SJCRH30 (cell line): Measurements from ENCODE around the gene MYH15. TPM values are rescaled to one million over a fixed set of nuclear protein-coding genes. Genes with fewer than 3 reads are reported as not detected.
A peak's percentile ranks its signal among the peaks of the same experiment; 100 is the strongest.

Experiments used
- DNase-seq, 2 experiments: peaks; one replicate each; pipeline ENCODE4 v3.0.0-alpha.2; 2015 to 2020
- H3K27ac ChIP-seq: fragments of 250-450 bp; sonication (Bioruptor Pico); 2 replicates; pipeline ENCODE4 v1.5.1; 2020; ENCODE audit warnings: mild to moderate bottlenecking, moderate library complexity
- H3K27me3 ChIP-seq: fragments of 250-450 bp; sonication (Bioruptor Pico); 2 replicates; pipeline ENCODE4 v1.5.1; 2020; ENCODE audit warnings: mild to moderate bottlenecking, moderate library complexity
- H3K36me3 ChIP-seq: fragments of 250-450 bp; sonication (Bioruptor Pico); 2 replicates; pipeline ENCODE4 v1.5.1; 2020; ENCODE audit warnings: mild to moderate bottlenecking, moderate library complexity
- H3K4me1 ChIP-seq: fragments of 250-450 bp; sonication (Bioruptor Pico); 2 replicates; pipeline ENCODE4 v1.5.1; 2020; ENCODE audit warnings: mild to moderate bottlenecking, moderate library complexity
- H3K4me3 ChIP-seq: fragments of 250-450 bp; sonication (Bioruptor Pico); 2 replicates; pipeline ENCODE4 v1.5.1; 2020; ENCODE audit warnings: mild to moderate bottlenecking, moderate library complexity
- H3K9me3 ChIP-seq: fragments of 250-450 bp; sonication (Bioruptor Pico); replicated peaks from 2 replicates; pipeline ENCODE4 v1.5.1; 2020; ENCODE audit warnings: mild to moderate bottlenecking, moderate library complexity
- total RNA-seq: library from RNA; depleted of rRNA; stranded (reverse); fragments of >200 nt; shearing (Covaris generic); gene quantifications from 2 replicates; pipeline ENCODE4 v1.2.3, GENCODE V29; 2014

MYH15 gene
- total RNA-seq, 1 experiment from 2014 or later: 0.14 TPM

GRCh38 chr3:108406063-108406660, 104.2 kb downstream of the MYH15 start:
- no peak overlapping the region for H3K27ac ChIP-seq
- H3K36me3 ChIP-seq: no peaks in the 10 kb centered on the region
- no peaks in the 10 kb centered on the region for H3K9me3 ChIP-seq
- DNase-seq: no peak
- no peak overlapping the region for H3K4me3 ChIP-seq
- no peaks in the 10 kb centered on the region for H3K27me3 ChIP-seq
- H3K4me1 ChIP-seq: no peaks in the 10 kb centered on the region

GRCh38 chr3:108404368-108404767, 106.0 kb downstream of the MYH15 start:
- no peaks in the 10 kb centered on the region for H3K9me3 ChIP-seq
- no peaks in the 10 kb centered on the region for H3K4me1 ChIP-seq
- no peak overlapping the region for H3K4me3 ChIP-seq
- DNase-seq: no peak
- H3K36me3 ChIP-seq: no peaks in the 10 kb centered on the region
- no peaks in the 10 kb centered on the region for H3K27me3 ChIP-seq
- H3K27ac ChIP-seq: no peak overlapping the region

- DNase-seq: no peak
- H3K27me3 ChIP-seq: no peaks in the 10 kb centered on the region
- H3K36me3 ChIP-seq: no peaks in the 10 kb centered on the region
- H3K4me1 ChIP-seq: no peaks in the 10 kb centered on the region
- no peak overlapping the region for H3K4me3 ChIP-seq
- no peaks in the 10 kb centered on the region for H3K9me3 ChIP-seq
- H3K27ac ChIP-seq: no peak overlapping the region
These were observed 106.6 kb downstream of the MYH15 start for GRCh38 chr3:108403686-108404345.

- Histone ChIP-seq H3K27me3 (no peaks in the 10 kb centered on the region), H3K36me3 (no peaks in the 10 kb centered on the region), H3K4me1 (no peaks in the 10 kb centered on the region), H3K27ac (no peak overlapping the region), H3K4me3 (no peak overlapping the region), H3K9me3 (no peaks in the 10 kb centered on the region)
- no peak for DNase-seq
These were observed 107.2 kb downstream of the MYH15 start for GRCh38 chr3:108403198-108403597.

- Histone ChIP-seq H3K27ac (no peak overlapping the region), H3K4me1 (no peaks in the 10 kb centered on the region), H3K9me3 (no peaks in the 10 kb centered on the region), H3K27me3 (no peaks in the 10 kb centered on the region), H3K36me3 (no peaks in the 10 kb centered on the region), H3K4me3 (no peak overlapping the region)
- no peak for DNase-seq
These were observed 108.6 kb downstream of the MYH15 start for GRCh38 chr3:108401836-108402235.

DNA sequence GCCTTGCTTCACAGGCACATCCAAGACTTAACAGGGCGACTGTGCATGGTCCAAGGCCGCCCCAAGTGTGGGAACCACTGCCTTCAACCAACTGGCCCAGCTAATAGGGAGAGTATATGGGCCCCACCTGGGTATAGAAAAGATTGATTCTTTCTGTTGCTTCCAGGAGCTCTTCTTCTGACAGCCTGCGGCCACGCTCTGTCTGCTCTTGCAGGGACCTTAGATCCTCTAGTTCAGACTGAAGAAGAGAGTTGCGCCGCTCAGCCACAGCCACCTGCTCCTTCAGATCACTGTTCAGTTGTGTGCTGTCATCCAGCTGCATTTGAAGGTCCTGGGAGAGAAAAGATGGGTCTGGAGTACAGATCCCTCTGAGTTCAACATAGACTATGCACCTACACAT, 111.9 kb downstream of the MYH15 start:
- no peak overlapping the region for H3K4me3 ChIP-seq
- no peaks in the 10 kb centered on the region for H3K36me3 ChIP-seq
- H3K27ac ChIP-seq: no peak overlapping the region
- no peaks in the 10 kb centered on the region for H3K9me3 ChIP-seq
- no peaks in the 10 kb centered on the region for H3K27me3 ChIP-seq
- no peaks in the 10 kb centered on the region for H3K4me1 ChIP-seq
- peak in 1 of 2 experiments; percentile 15 for DNase-seq

- Histone ChIP-seq H3K4me1 (no peaks in the 10 kb centered on the region), H3K36me3 (no peaks in the 10 kb centered on the region), H3K27me3 (no peaks in the 10 kb centered on the region), H3K9me3 (no peaks in the 10 kb centered on the region), H3K27ac (no peak overlapping the region), H3K4me3 (no peak overlapping the region)
- no peak for DNase-seq
These were observed 114.1 kb downstream of the MYH15 start for GRCh38 chr3:108396336-108396735.

DNA sequence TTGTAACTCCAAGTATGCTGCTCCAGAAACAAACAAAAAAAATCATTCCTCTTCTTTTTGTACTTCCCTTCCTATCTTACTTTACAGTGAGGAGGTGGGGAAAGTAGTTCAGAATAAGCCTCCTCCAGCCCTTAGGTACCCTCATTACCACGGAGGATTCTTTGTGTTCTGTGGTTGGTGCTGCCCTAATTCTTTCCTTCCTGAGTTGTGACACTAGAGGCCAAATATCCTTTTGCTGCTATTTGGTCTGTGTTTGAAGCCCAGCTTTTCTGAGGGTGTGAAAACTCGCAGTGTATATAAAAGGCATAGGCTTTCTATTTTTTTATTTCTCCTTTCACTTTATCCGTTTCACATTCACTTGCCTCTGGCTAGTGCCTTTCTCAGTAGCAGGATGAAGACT, 115.8 kb downstream of the MYH15 start:
- Histone ChIP-seq H3K36me3 (no peaks in the 10 kb centered on the region), H3K9me3 (no peaks in the 10 kb centered on the region), H3K4me1 (no peaks in the 10 kb centered on the region), H3K4me3 (no peak overlapping the region), H3K27ac (no peak overlapping the region), H3K27me3 (no peaks in the 10 kb centered on the region)
- DNase-seq: no peak

DNA sequence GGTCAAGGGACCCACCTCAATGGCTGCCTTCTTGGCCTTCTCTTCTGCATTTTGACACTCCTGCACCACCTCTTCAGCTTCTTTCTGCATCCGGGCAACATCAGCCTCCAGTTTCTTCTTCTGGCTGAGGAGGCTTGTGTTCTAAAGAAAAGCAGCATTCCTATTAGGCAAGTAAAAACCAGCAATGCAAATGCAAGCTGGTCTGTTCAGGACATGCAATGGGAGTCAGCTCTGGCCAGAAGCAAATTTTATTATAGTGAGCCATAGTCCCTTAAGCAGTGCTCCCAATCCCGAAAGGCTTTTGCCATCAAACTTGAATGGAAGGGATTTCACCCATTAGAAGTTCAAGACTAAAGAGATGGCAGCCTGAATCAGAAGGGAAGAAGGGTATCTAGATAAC, 116.4 kb downstream of the MYH15 start:
- no peaks in the 10 kb centered on the region for H3K36me3 ChIP-seq
- no peaks in the 10 kb centered on the region for H3K27me3 ChIP-seq
- DNase-seq: no peak
- H3K4me3 ChIP-seq: no peak overlapping the region
- no peaks in the 10 kb centered on the region for H3K4me1 ChIP-seq
- H3K27ac ChIP-seq: no peak overlapping the region
- H3K9me3 ChIP-seq: no peaks in the 10 kb centered on the region

GRCh38 chr3:108393128-108393900, 117.1 kb downstream of the MYH15 start:
- DNase-seq: no peak
- no peak overlapping the region for H3K4me3 ChIP-seq
- no peaks in the 10 kb centered on the region for H3K9me3 ChIP-seq

GRCh38 chr3:108391917-108392593, 118.3 kb downstream of the MYH15 start:
- no peaks in the 10 kb centered on the region for H3K27me3 ChIP-seq
- H3K4me3 ChIP-seq: no peak overlapping the region
- H3K27ac ChIP-seq: no peak overlapping the region
- H3K36me3 ChIP-seq: no peaks in the 10 kb centered on the region
- no peaks in the 10 kb centered on the region for H3K9me3 ChIP-seq
- no peaks in the 10 kb centered on the region for H3K4me1 ChIP-seq
- DNase-seq: no peak

More at GRCh38 chr3:108393128-108393900, 117.1 kb downstream of the MYH15 start:
- Histone ChIP-seq H3K27me3 (no peaks in the 10 kb centered on the region), H3K4me1 (no peaks in the 10 kb centered on the region), H3K27ac (no peak overlapping the region), H3K36me3 (no peaks in the 10 kb centered on the region)

- no peaks in the 10 kb centered on the region for H3K9me3 ChIP-seq
- no peaks in the 10 kb centered on the region for H3K4me1 ChIP-seq
- DNase-seq: no peak
- H3K4me3 ChIP-seq: no peak overlapping the region
- H3K36me3 ChIP-seq: no peaks in the 10 kb centered on the region
- no peaks in the 10 kb centered on the region for H3K27me3 ChIP-seq
- no peak overlapping the region for H3K27ac ChIP-seq
These were observed 121.0 kb downstream of the MYH15 start for GRCh38 chr3:108389372-108389771.

DNA sequence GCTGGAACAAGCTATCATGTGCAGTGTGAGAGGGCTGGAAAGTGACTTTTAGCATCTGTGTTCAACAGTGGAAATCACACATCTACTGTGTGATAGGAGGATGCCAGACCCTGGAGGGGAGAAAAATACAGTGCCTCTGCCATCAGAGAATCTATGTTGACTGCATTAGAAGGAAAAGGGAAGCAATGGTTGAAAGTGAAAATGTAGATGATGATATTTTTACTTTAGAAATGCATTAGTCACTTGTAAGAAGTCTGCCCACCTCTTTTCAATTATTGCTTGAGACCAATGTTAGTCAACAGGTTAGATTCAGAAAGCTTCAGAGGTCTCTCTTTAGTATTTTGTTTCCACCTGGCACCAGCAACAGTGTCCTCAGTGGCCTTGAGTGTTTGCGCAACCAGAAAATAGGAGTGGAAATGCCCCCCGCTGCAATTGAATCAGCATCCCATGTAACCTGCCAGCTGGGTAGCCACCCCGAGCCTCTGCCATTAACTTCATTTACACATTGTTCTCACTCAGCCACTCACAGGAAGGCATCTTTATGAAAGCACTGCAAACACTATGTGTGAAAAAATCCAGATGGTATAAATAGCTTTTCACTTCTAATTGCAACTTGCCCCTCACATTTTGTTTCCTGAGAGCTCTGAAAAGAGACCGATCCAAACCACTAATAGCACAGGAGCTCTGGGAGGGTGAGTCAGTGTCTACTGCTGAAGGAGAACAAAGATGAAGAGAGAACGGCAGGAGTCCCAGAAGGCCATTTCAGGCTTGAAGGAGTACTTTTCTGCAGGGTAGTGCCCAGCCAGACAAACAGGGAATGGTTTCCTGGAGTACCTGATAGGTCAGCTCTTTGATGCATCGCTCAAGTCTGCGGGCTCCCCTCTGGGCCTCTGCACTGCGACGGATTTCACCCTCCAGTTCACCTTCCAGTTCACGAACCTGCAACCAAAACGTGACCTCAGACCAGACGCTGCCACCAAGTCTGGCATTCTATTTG, 122.0 kb downstream of the MYH15 start:
- Histone ChIP-seq H3K27me3 (no peaks in the 10 kb centered on the region), H3K4me1 (no peaks in the 10 kb centered on the region), H3K36me3 (no peaks in the 10 kb centered on the region), H3K27ac (no peak overlapping the region), H3K4me3 (no peak overlapping the region), H3K9me3 (no peaks in the 10 kb centered on the region)
- DNase-seq: no peak

DNA sequence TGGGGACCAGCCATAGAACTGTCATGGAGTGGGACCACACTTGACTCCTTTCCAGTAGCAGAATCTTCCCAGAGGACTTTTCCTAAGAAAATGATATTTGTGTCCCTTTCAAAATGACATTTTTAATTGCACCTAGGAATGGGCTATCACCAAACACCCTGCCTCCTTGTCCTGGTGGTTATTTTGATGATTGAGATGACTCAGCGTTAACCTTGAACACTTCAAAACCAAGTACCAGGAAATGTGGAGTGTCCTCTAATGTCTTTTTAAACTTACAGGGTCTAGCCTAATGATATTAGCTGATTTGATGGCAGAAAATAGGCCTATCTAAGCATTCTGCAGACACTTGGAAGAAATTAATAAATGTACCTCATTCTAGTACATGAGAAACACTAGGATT, 123.3 kb downstream of the MYH15 start:
- no peaks in the 10 kb centered on the region for H3K4me1 ChIP-seq
- no peaks in the 10 kb centered on the region for H3K9me3 ChIP-seq
- H3K27me3 ChIP-seq: no peaks in the 10 kb centered on the region
- H3K36me3 ChIP-seq: no peaks in the 10 kb centered on the region
- no peak overlapping the region for H3K27ac ChIP-seq
- DNase-seq: no peak
- H3K4me3 ChIP-seq: no peak overlapping the region
